ENCODE data around the gene ETV5.

The ETV5 gene

DNA sequence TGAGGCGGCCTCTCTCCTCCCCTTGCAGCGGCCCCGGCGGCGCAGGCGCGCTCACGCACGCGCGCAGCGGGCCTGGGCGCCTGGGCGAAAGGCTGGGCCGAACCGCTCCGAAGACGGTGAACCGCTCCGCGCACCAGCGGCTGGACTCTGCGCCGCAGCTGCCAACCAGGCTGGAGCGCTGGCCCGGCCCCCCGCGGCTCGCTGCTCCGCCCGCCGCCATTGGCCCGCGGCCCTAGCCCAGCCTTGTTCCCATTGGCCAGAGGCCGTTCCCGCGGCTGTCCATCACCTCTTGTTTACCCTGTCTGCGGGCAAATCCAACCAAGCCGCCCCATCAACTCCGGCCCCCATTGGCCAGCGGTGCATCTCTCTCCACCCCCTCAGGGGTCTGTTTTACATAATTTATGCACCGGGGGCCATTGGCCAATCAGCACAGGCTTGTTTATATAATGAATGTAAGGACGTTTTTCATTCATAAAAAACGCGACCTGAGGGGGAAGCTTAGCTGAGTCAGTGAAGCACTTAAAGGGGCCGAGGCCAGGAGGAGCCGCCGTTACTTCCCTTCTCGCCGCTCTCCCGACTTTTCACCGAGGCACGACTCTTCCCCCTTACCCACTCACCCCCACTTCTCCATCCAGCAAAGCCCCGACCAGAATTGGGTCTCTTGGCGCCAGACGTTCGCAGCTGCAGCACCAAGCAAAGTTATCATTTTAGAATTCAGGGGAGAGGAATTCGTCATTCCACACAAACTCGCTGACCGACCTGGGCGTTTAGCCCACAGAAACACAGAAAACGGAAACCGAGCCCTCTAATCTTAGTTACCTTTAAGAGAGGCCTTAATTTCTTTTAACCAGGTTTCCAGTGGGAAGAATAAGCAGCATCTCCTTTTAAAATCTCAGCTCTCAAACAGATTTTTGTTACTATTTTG lies at the start of gene ETV5:
Gene ETV5, minus strand, starts transcription at position 149 of the 925 bp plus-strand sequence. CDS start 3,221 bp downstream, outside the sequence.
- H3K4me3 ChIP-seq (ENCODE audit: low read length): peak within 1 kb of the TSS; percentile 88
- TF ChIP-seq CTCF (conservative IDR thresholded peaks at IDR 0.05; ENCODE audit: low read depth, low read length): no peak

GRCh38 chr3:186154641-186155040 lies 45.8 kb upstream of the ETV5 start:
- no peak overlapping the region for H3K4me3 ChIP-seq (ENCODE audit: low read length)
- no peak for TF ChIP-seq CTCF (conservative IDR thresholded peaks at IDR 0.05; ENCODE audit: low read depth, low read length)
- no peak for DNase-seq (ENCODE audit: low read depth)

More for the DNA sequence above, at the start of gene ETV5:
- peak; percentile 99 for DNase-seq (ENCODE audit: low read depth)

DNA sequence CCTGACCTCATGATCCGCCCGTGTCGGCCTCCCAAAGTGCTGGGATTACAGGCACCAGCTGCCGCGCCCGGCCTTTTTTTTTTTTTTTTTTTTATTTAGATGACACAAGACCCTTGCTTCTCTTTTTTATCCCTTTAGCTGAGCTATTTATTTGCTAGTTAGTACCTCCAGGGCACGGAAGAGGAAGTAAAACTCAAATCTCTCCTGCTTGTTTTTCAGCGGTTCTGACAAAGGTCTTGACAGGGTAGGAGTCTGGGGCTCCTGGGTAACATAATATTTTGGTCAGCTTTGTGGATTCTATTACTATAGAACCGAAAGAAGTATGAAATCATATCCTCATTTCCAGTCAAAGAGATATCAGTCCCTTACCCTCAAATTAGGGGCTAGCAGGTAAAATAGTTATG lies 44.0 kb upstream of the ETV5 start:
- no peak for DNase-seq (ENCODE audit: low read depth)
- no peak overlapping the region for H3K4me3 ChIP-seq (ENCODE audit: low read length)
- TF ChIP-seq CTCF (conservative IDR thresholded peaks at IDR 0.05; ENCODE audit: low read depth, low read length): no peak

DNA sequence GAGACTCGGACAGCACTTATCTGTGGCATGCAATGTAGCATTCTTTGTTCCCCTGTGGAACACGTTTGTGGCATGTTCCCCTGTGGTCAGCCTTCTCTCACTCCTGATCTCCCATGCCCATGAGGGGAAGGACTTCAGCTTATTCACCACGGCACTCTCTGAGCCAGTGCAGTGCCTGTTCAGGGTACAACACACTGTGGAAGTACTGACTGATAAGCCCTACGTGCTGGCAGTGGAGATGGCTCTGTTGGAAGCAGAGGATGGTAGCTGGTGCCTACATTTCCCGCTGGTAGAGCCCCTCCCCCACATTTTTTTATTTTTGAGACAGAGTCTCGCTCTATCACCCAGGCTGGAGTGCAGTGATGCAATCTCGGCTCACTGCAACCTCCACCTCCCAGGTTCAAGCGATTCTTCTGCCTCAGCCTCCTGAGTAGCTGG lies 43.5 kb upstream of the ETV5 start:
- no peak overlapping the region for H3K4me3 ChIP-seq (ENCODE audit: low read length)
- TF ChIP-seq CTCF (conservative IDR thresholded peaks at IDR 0.05; ENCODE audit: low read depth, low read length): no peak
- no peak for DNase-seq (ENCODE audit: low read depth)

GRCh38 chr3:186151077-186151971 lies 42.4 kb upstream of the ETV5 start:
- no peak overlapping the region for H3K4me3 ChIP-seq (ENCODE audit: low read length)
- TF ChIP-seq CTCF (conservative IDR thresholded peaks at IDR 0.05; ENCODE audit: low read depth, low read length): no peak
- no peak for DNase-seq (ENCODE audit: low read depth)

- DNase-seq (ENCODE audit: low read depth): no peak
- no peak overlapping the region for H3K4me3 ChIP-seq (ENCODE audit: low read length)
- no peak for TF ChIP-seq CTCF (conservative IDR thresholded peaks at IDR 0.05; ENCODE audit: low read depth, low read length)
Observed at GRCh38 chr3:186150041-186150830, 41.3 kb upstream of the ETV5 start.

Data from retinal pigment epithelial cell (primary cell).